Activated naive CD8-positive, alpha-beta T cell treated with anti-CD3 and anti-CD28 coated beads, Interleukin-2, amount 50 U/mL, for 24 hours (primary cell): ENCODE measurements around the gene NAT9.

Experiments
- ATAC-seq: fragments of 150-1000 bp; cut with Tn5 transposase; one replicate; pipeline ENCODE4 v1.10.0; 2021
- DNase-seq: peaks from one replicate; pipeline ENCODE4 v3.0.0; 2021
- H3K27ac Mint-ChIP-seq: one replicate; pipeline ENCODE4 v1.8.0; 2021; ENCODE audit warnings: mild to moderate bottlenecking, mixed read lengths
- H3K27me3 Mint-ChIP-seq: one replicate; pipeline ENCODE4 v1.8.0; 2021; ENCODE audit warnings: mixed read lengths
- H3K36me3 Mint-ChIP-seq: one replicate; pipeline ENCODE4 v1.8.0; 2021; ENCODE audit warnings: low read depth, mixed read lengths
- H3K4me1 Mint-ChIP-seq: one replicate; pipeline ENCODE4 v1.8.0; 2021; ENCODE audit warnings: mixed read lengths
- H3K4me3 Mint-ChIP-seq: one replicate; pipeline ENCODE4 v1.8.0; 2021; ENCODE audit warnings: mild to moderate bottlenecking, moderate library complexity, mixed read lengths
- H3K9me3 Mint-ChIP-seq: one replicate; pipeline ENCODE4 v1.8.0; 2021; ENCODE audit warnings: mixed read lengths

The NAT9 gene

GRCh38 chr17:74731347-74731605 lies 44.9 kb downstream of the NAT9 start:
- DNase-seq: no peak
- Mint-ChIP-seq H3K9me3 (no peaks in the 10 kb centered on the region), H3K27ac (peak overlapping the region; percentile 21), H3K4me3 (no peak overlapping the region), H3K4me1 (peaks cover 16% of the 10 kb centered on the region), H3K27me3 (peaks cover 6% of the 10 kb centered on the region), H3K36me3 (no peaks in the 10 kb centered on the region)
- no peak for ATAC-seq

DNA sequence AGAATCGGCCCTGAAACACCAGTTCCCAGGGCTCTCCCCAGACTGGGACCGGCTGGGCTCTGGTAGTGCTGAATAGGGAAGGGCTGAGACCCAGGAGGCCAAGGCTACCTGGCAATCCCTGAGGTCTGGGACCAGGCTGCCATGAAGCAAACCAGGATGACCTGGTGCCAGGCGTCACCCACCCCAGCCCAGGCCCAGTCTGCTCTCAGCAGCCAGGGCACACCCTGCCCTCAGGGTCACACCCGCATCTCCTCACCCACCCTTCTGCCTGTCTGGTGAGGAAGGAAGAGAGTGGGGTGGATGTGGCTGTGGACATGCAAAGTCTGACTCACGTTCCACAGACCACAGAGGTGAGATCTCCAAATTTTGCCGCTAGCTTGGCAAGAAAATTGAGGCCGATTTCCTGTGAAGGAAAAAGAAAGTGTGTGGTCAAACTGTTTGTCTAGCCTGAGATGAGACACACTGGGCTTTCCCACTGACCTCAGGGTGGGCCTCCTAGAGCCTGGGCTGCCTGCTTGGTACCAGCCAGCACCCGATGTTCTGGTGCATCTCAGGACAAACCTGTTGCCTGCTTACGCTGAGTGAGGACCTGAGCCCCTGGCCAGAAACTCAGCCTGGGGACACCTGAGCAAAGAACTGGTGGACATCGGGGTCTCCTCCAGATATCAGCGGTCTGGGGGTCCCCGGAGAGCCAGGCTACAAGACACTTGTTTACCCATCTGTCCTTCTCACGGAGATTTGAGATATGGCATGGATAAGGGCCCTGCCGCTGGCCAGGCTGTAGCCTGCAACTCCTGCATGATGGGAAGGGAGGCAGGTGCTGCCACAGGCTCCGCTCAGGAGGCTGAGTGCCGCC lies 45.4 kb downstream of the NAT9 start:
- no peak overlapping the region for H3K4me3 Mint-ChIP-seq
- peaks cover 15% of the 10 kb centered on the region for H3K4me1 Mint-ChIP-seq
- no peaks in the 10 kb centered on the region for H3K36me3 Mint-ChIP-seq
- DNase-seq (peak; percentile 54), ATAC-seq (peak; percentile 89)
- peaks cover 4% of the 10 kb centered on the region for H3K27me3 Mint-ChIP-seq
- H3K9me3 Mint-ChIP-seq: no peaks in the 10 kb centered on the region
- peak overlapping the region; percentile 37 for H3K27ac Mint-ChIP-seq

DNA sequence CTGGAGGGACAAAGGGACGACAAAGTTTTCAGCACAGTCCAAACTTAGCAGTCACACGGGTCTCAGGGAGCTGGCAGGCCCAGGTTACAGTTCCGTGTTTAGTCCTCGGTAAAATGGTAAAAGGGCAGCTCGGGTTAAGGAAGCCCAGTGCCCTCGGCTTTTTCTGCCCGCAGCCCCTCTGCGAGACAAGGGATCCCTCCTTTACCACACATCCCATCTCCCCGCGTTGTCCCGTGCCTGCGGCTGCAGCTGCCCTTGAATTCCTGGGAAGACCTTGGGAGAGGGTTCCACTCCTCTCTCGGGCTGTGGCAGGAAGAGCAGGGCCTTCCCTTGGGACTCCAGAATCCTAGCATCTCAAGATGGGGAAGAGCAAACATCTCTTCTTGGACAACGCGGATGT lies 46.3 kb downstream of the NAT9 start:
- H3K4me3 Mint-ChIP-seq: no peak overlapping the region

GRCh38 chr17:74729368-74729767 lies 46.8 kb downstream of the NAT9 start:
- DNase-seq: no peak
- H3K36me3 Mint-ChIP-seq: no peaks in the 10 kb centered on the region
- no peak overlapping the region for H3K4me3 Mint-ChIP-seq
- H3K9me3 Mint-ChIP-seq: no peaks in the 10 kb centered on the region
- ATAC-seq: no peak
- H3K4me1 Mint-ChIP-seq: peaks cover 15% of the 10 kb centered on the region
- no peak overlapping the region for H3K27ac Mint-ChIP-seq
- H3K27me3 Mint-ChIP-seq: no peaks in the 10 kb centered on the region

More for the DNA sequence above, 46.3 kb downstream of the NAT9 start:
- Mint-ChIP-seq H3K9me3 (no peaks in the 10 kb centered on the region), H3K4me1 (peaks cover 15% of the 10 kb centered on the region), H3K27me3 (peaks cover 3% of the 10 kb centered on the region), H3K27ac (no peak overlapping the region), H3K36me3 (no peaks in the 10 kb centered on the region)
- ATAC-seq (no peak), DNase-seq (no peak)

DNA sequence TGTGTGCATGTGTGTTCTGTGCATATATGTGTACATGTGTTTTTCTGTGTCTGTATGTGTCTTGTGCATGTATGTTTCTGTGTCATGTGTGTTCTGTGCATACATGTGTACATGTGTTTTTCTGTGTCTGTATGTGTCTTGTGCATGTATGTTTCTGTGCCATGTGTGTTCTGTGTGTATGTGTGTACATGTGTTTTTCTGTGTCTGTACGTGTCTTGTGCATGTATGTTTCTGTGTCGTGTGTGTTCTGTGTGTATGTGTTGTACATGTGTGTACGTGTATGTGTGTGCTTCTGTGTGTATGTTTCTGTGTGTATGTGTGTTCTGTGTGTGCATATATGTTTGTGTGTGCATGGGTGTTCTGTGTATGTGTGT lies 47.5 kb downstream of the NAT9 start:
- ATAC-seq: no peak
- no peaks in the 10 kb centered on the region for H3K27me3 Mint-ChIP-seq
- H3K36me3 Mint-ChIP-seq: no peaks in the 10 kb centered on the region
- H3K27ac Mint-ChIP-seq: no peak overlapping the region
- H3K4me1 Mint-ChIP-seq: peaks cover 15% of the 10 kb centered on the region
- H3K4me3 Mint-ChIP-seq: no peak overlapping the region
- H3K9me3 Mint-ChIP-seq: no peaks in the 10 kb centered on the region
- DNase-seq: no peak

DNA sequence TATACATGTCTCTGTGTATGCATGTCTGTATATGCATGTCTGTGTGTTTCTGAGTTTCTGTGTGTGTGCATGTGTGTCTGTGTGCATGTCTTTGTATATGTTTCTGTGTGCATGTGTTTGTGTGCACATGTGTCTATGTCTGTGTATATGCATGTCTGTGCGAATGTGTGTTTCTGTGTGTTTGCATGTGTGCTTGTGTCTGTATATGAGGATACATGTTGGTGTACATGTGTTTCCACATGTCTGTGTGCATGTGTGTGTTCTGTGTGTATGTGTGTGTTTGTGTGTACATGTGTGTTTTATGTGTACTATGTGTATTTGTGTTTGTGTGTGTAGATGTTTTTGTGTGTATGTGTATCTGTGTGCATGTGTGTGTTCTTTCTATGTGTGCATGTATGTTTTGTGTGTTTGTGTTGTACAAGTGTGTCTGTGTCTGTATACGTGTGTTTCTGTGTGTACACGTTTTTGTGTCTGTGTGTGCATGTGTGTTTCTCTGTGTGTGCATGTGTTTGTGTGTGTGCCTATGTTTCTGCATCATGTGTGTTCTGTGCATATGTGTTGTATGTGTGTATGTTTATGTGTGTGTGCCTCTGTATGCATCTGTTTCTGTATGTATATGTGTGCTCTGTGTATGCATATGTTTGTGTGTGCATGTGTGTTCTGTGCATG lies 48.0 kb downstream of the NAT9 start:
- Mint-ChIP-seq H3K36me3 (no peaks in the 10 kb centered on the region), H3K9me3 (no peaks in the 10 kb centered on the region), H3K27ac (no peak overlapping the region), H3K27me3 (no peaks in the 10 kb centered on the region), H3K4me1 (peaks cover 15% of the 10 kb centered on the region), H3K4me3 (no peak overlapping the region)
- no peak for DNase-seq
- no peak for ATAC-seq

DNA sequence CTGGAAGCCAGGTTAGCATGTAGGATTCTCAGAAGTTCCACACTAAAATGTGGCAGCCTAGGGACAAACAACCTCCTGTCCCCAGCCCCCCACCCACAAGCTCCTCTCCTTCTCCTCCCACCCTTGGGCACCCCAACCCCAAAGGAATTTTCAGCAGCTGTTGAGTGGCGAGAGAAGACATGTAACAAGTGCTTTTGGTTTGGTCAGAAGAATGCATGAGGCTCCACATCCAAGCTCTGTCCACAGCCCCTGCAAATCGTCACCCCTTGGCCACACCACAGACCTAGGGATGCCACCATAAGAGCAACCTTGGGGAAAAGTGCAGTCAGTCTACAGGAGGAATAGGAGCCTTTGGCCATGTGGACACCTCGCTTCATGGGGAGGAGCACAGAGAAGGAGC lies 51.0 kb downstream of the NAT9 start:
- Mint-ChIP-seq H3K27ac (no peak overlapping the region), H3K9me3 (no peaks in the 10 kb centered on the region), H3K4me3 (no peak overlapping the region), H3K36me3 (no peaks in the 10 kb centered on the region), H3K4me1 (peaks cover 2% of the 10 kb centered on the region), H3K27me3 (no peaks in the 10 kb centered on the region)
- ATAC-seq (no peak), DNase-seq (no peak)

DNA sequence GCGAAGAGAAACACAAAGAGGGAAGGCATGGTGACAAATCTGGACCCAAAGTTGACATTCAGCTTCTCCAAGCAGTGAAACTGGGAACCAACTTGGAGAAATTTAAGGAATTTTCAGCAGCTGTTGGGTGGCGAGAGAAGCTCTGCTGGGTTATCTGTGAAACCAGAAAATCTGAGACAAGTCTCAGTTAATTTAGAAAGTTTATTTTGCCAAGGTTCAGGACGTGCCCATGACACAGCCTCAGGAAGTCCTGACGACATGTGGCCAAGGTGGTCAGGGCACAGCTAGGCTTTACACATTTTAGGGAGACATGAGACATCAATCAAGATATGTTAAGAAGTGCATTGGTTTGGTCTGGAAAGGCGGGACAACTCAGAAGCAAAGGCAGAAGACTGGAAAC lies 52.3 kb downstream of the NAT9 start:
- Mint-ChIP-seq H3K4me3 (no peak overlapping the region), H3K27ac (no peak overlapping the region), H3K36me3 (no peaks in the 10 kb centered on the region), H3K9me3 (no peaks in the 10 kb centered on the region), H3K27me3 (no peaks in the 10 kb centered on the region), H3K4me1 (no peaks in the 10 kb centered on the region)
- DNase-seq (no peak), ATAC-seq (no peak)

DNA sequence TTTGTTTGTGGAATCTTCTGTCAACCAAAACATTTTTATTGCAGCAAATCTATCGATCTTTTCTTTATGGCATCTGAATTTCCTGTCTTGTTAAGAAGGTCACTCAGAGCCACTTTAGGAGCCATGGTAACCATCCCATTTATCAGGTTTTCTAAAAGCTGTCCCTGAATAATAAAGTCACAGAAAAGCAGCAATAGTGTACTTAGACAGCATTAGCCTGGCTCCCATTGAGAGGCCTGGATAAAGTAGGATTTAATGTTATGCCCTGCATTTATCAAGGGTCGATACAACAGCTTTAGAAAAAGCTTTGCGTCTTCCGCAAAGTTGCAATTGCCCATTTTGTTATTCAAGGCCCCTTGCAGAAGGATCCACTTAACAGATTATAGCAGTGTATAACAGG lies 53.4 kb downstream of the NAT9 start:
- Mint-ChIP-seq H3K4me1 (no peaks in the 10 kb centered on the region), H3K9me3 (no peaks in the 10 kb centered on the region), H3K4me3 (no peak overlapping the region), H3K27ac (no peak overlapping the region), H3K27me3 (no peaks in the 10 kb centered on the region), H3K36me3 (no peaks in the 10 kb centered on the region)
- DNase-seq: no peak
- no peak for ATAC-seq
